ENCODE results near the gene UTP20. TPM values are rescaled to one million over a fixed set of nuclear protein-coding genes. Genes with fewer than 3 reads are reported as not detected.

The UTP20 gene
- total and polyA plus RNA-seq, 4 donors, result 1.5 to 10.1 (median 4.4) TPM

DNA sequence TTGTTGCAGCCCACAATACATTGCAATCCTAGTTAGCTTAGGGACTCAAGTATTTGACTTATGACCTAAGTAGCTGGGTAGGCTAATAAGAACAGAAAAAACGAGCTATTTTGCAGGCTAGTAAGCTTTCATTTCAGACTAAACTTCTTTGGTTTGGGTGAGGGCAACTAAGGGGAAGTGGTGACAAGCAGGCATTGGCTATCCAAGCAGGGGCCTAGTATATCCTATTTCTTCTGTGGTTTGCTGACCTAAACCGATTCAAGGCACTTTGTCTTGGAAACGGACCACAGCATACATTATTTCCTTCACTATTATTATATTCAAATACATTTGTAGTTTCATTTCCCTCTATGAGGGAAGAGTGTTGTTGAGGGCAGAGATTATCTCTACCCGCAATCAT, 48.3 kb upstream of the UTP20 start:
- no peak for DNase-seq (ENCODE audit: low spot score)
- no peaks in the 10 kb centered on the region for H3K9me3 ChIP-seq (ENCODE audit: control insufficient read depth in 4 of 4, low read length in 3 of 4)
- H3K4me3 ChIP-seq (ENCODE audit: low read depth in 1 of 3, low read length in 3 of 3), result no peak overlapping the region

DNA sequence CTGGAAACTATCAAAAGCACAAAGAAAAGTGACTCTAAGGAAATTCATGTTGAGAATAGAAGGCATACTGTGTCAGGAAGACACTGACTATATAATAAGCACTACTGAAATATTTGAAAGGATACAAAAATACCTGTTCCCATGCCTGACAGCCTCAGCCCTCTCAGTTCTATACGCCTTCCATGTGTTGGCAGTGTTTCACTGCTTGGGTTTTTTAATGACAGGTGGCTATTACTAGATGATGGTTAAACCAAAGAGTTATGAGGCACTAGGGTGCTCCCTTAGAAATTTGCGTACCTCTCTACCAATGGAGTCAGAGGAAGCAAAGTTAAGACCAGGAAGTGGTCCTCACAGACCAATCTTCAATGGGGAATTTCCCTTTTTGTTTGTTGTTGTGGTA, 44.2 kb upstream of the UTP20 start:
- peaks cover 0 to 3% (median 0%) of the 10 kb centered on the region in 4 donors for H3K9me3 ChIP-seq (ENCODE audit: control insufficient read depth in 4 of 4, low read length in 3 of 4)
- no peak for DNase-seq (ENCODE audit: low spot score)
- TF ChIP-seq NR2F2 (IDR thresholded peaks at IDR 0.05), result no peak
- no peak for TF ChIP-seq YY1 (IDR thresholded peaks at IDR 0.05)
- H3K9ac ChIP-seq (ENCODE audit: low read depth in 1 of 2, low read length in 2 of 2), result no peak overlapping the region
- H3K27me3 ChIP-seq (ENCODE audit: control insufficient read depth in 4 of 4, insufficient read depth in 4 of 4, low read length in 3 of 4), result peaks cover 0 to 15% (median 3%) of the 10 kb centered on the region in 4 donors
- H3K4me1 ChIP-seq (ENCODE audit: control insufficient read depth in 4 of 4, insufficient read depth in 4 of 4, low read length in 3 of 4), result no peaks in the 10 kb centered on the region
- no peak overlapping the region for H3K4me3 ChIP-seq (ENCODE audit: low read depth in 1 of 3, low read length in 3 of 3)
- H3K36me3 ChIP-seq (ENCODE audit: control insufficient read depth in 4 of 4, insufficient read depth in 3 of 4, low read depth in 1 of 4, low read length in 3 of 4), result no peaks in the 10 kb centered on the region
- WGBS, result 82% methylated on average over 2 of the region's 2 CpGs
- H3K27ac ChIP-seq (ENCODE audit: low read depth in 1 of 2, low read length in 2 of 2), result no peak overlapping the region

More for the DNA sequence above, 48.3 kb upstream of the UTP20 start:
- Histone ChIP-seq H3K4me1 (ENCODE audit: control insufficient read depth in 4 of 4, insufficient read depth in 4 of 4, low read length in 3 of 4) (no peaks in the 10 kb centered on the region), H3K27me3 (ENCODE audit: control insufficient read depth in 4 of 4, insufficient read depth in 4 of 4, low read length in 3 of 4) (peaks cover 0 to 7% (median 0%) of the 10 kb centered on the region in 4 donors), H3K9ac (ENCODE audit: low read depth in 1 of 2, low read length in 2 of 2) (no peak overlapping the region), H3K36me3 (ENCODE audit: control insufficient read depth in 4 of 4, insufficient read depth in 3 of 4, low read depth in 1 of 4, low read length in 3 of 4) (no peaks in the 10 kb centered on the region), H3K27ac (ENCODE audit: low read depth in 1 of 2, low read length in 2 of 2) (no peak overlapping the region)
- 65% methylated on average over 4 of the region's 4 CpGs for WGBS
- TF ChIP-seq HNF4A (conservative IDR thresholded peaks at IDR 0.05), result no peak
- TF ChIP-seq RXRA (IDR thresholded peaks at IDR 0.05), result no peak
- TF ChIP-seq, protein P1, sequence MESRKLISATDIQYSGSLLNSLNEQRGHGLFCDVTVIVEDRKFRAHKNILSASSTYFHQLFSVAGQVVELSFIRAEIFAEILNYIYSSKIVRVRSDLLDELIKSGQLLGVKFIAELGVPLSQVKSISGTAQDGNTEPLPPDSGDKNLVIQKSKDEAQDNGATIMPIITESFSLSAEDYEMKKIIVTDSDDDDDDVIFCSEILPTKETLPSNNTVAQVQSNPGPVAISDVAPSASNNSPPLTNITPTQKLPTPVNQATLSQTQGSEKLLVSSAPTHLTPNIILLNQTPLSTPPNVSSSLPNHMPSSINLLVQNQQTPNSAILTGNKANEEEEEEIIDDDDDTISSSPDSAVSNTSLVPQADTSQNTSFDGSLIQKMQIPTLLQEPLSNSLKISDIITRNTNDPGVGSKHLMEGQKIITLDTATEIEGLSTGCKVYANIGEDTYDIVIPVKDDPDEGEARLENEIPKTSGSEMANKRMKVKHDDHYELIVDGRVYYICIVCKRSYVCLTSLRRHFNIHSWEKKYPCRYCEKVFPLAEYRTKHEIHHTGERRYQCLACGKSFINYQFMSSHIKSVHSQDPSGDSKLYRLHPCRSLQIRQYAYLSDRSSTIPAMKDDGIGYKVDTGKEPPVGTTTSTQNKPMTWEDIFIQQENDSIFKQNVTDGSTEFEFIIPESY (IDR thresholded peaks at IDR 0.05), result no peak
- no peak for TF ChIP-seq FOXA1 (IDR thresholded peaks at IDR 0.05)
- TF ChIP-seq RAD21 (IDR thresholded peaks at IDR 0.05), result no peak
- TF ChIP-seq HNF4G (IDR thresholded peaks at IDR 0.05), result no peak
- TF ChIP-seq, protein P2, sequence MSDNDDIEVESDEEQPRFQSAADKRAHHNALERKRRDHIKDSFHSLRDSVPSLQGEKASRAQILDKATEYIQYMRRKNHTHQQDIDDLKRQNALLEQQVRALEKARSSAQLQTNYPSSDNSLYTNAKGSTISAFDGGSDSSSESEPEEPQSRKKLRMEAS (IDR thresholded peaks at IDR 0.05), result no peak
- TF ChIP-seq, protein P3, sequence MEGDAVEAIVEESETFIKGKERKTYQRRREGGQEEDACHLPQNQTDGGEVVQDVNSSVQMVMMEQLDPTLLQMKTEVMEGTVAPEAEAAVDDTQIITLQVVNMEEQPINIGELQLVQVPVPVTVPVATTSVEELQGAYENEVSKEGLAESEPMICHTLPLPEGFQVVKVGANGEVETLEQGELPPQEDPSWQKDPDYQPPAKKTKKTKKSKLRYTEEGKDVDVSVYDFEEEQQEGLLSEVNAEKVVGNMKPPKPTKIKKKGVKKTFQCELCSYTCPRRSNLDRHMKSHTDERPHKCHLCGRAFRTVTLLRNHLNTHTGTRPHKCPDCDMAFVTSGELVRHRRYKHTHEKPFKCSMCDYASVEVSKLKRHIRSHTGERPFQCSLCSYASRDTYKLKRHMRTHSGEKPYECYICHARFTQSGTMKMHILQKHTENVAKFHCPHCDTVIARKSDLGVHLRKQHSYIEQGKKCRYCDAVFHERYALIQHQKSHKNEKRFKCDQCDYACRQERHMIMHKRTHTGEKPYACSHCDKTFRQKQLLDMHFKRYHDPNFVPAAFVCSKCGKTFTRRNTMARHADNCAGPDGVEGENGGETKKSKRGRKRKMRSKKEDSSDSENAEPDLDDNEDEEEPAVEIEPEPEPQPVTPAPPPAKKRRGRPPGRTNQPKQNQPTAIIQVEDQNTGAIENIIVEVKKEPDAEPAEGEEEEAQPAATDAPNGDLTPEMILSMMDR (IDR thresholded peaks at IDR 0.05; ENCODE audit: low read depth, low read length, missing input control), result no peak
- TF ChIP-seq EGR1 (IDR thresholded peaks at IDR 0.05; ENCODE audit: low read depth in 2 of 2), result no peak
- TF ChIP-seq NR2F2 (IDR thresholded peaks at IDR 0.05), result no peak
- TF ChIP-seq JUND (IDR thresholded peaks at IDR 0.05), result no peak
- no peak for TF ChIP-seq GABPA (IDR thresholded peaks at IDR 0.05 in 1 of 2, conservative IDR thresholded peaks at IDR 0.05 in 1 of 2)
- TF ChIP-seq TAF1 (conservative IDR thresholded peaks at IDR 0.05), result no peak

DNA sequence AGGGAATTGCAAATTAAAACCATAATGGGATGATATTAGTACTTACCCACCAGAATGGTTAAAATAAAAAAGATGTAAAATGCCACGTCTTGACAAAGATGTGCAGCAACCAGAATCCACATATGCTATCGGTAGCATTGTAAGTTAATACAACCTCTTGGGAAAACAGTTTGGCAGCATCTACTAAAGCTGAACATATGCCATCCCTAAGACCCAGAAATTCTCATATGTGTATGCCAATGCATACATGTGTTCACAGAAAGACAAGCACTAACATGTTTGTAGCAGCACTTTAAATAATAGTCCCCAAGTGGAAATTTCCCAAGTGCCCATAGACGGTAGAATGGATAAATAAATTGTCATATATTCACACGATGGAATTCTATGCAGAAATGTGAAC, 41.6 kb upstream of the UTP20 start:
- Histone ChIP-seq H3K27ac (ENCODE audit: low read depth in 1 of 2, low read length in 2 of 2) (no peak overlapping the region), H3K36me3 (ENCODE audit: control insufficient read depth in 4 of 4, insufficient read depth in 3 of 4, low read depth in 1 of 4, low read length in 3 of 4) (no peaks in the 10 kb centered on the region), H3K9ac (ENCODE audit: low read depth in 1 of 2, low read length in 2 of 2) (no peak overlapping the region), H3K4me1 (ENCODE audit: control insufficient read depth in 4 of 4, insufficient read depth in 4 of 4, low read length in 3 of 4) (no peaks in the 10 kb centered on the region), H3K4me3 (ENCODE audit: low read depth in 1 of 3, low read length in 3 of 3) (no peak overlapping the region), H3K27me3 (ENCODE audit: control insufficient read depth in 4 of 4, insufficient read depth in 4 of 4, low read length in 3 of 4) (peaks cover 0 to 12% (median 3%) of the 10 kb centered on the region in 4 donors), H3K9me3 (ENCODE audit: control insufficient read depth in 4 of 4, low read length in 3 of 4) (peaks cover 0 to 10% (median 3%) of the 10 kb centered on the region in 4 donors)
- WGBS, result 86% methylated on average over 4 of the region's 4 CpGs
- no peak for DNase-seq (ENCODE audit: low spot score)
- TF ChIP-seq FOXA1 (IDR thresholded peaks at IDR 0.05) (no peak), RXRA (IDR thresholded peaks at IDR 0.05) (no peak), RAD21 (IDR thresholded peaks at IDR 0.05) (no peak), HNF4A (conservative IDR thresholded peaks at IDR 0.05) (no peak), EGR1 (IDR thresholded peaks at IDR 0.05; ENCODE audit: low read depth in 2 of 2) (no peak), FOXA2 (IDR thresholded peaks at IDR 0.05) (no peak), SP1 (IDR thresholded peaks at IDR 0.05) (no peak), NR2F2 (IDR thresholded peaks at IDR 0.05) (no peak), HNF4G (IDR thresholded peaks at IDR 0.05) (no peak), YY1 (IDR thresholded peaks at IDR 0.05) (no peak), TAF1 (conservative IDR thresholded peaks at IDR 0.05) (no peak), GABPA (IDR thresholded peaks at IDR 0.05 in 1 of 2, conservative IDR thresholded peaks at IDR 0.05 in 1 of 2) (no peak)
- TF ChIP-seq, protein P4, sequence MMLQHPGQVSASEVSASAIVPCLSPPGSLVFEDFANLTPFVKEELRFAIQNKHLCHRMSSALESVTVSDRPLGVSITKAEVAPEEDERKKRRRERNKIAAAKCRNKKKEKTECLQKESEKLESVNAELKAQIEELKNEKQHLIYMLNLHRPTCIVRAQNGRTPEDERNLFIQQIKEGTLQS (IDR thresholded peaks at IDR 0.05), result no peak
- TF ChIP-seq, protein P1 (IDR thresholded peaks at IDR 0.05), result no peak
- TF ChIP-seq, protein P3 (IDR thresholded peaks at IDR 0.05; ENCODE audit: low read depth, low read length, missing input control), result no peak
- TF ChIP-seq, protein P2 (IDR thresholded peaks at IDR 0.05), result no peak
